ENCODE measurements around the gene GDPD4.

GDPD4 gene

GRCh38 chr11:77301510-77301909, at the start of gene GDPD4:
TSS of gene GDPD4 (minus strand) at chr11:77301686. CDS start at chr11:77285137, 16,549 bp downstream.
- DNase-seq (ENCODE audit: low read depth), result no peak
- no peak within 1 kb of the TSS for H3K4me3 ChIP-seq (ENCODE audit: low read depth, low read length)
- TF ChIP-seq CTCF (IDR thresholded peaks at IDR 0.05; ENCODE audit: low read depth, low read length, missing control alignments), result no peak

GRCh38 chr11:77347948-77348347, 46.5 kb upstream of the GDPD4 start:
- no peak for DNase-seq (ENCODE audit: low read depth)
- no peak overlapping the region for H3K4me3 ChIP-seq (ENCODE audit: low read depth, low read length)
- no peak for TF ChIP-seq CTCF (IDR thresholded peaks at IDR 0.05; ENCODE audit: low read depth, low read length, missing control alignments)

GRCh38 chr11:77346906-77347603, 45.6 kb upstream of the GDPD4 start:
- H3K4me3 ChIP-seq (ENCODE audit: low read depth, low read length), result no peak overlapping the region
- DNase-seq (ENCODE audit: low read depth), result no peak
- TF ChIP-seq CTCF (IDR thresholded peaks at IDR 0.05; ENCODE audit: low read depth, low read length, missing control alignments), result no peak

- DNase-seq (ENCODE audit: low read depth), result no peak
- TF ChIP-seq CTCF (IDR thresholded peaks at IDR 0.05; ENCODE audit: low read depth, low read length, missing control alignments), result no peak
- no peak overlapping the region for H3K4me3 ChIP-seq (ENCODE audit: low read depth, low read length)
These were observed 44.1 kb upstream of the GDPD4 start for GRCh38 chr11:77345621-77346020.

GRCh38 chr11:77340501-77340900, 39.0 kb upstream of the GDPD4 start:
- no peak for TF ChIP-seq CTCF (IDR thresholded peaks at IDR 0.05; ENCODE audit: low read depth, low read length, missing control alignments)
- no peak overlapping the region for H3K4me3 ChIP-seq (ENCODE audit: low read depth, low read length)
- DNase-seq (ENCODE audit: low read depth), result no peak

GRCh38 chr11:77332259-77332658, 30.8 kb upstream of the GDPD4 start:
- no peak overlapping the region for H3K4me3 ChIP-seq (ENCODE audit: low read depth, low read length)
- DNase-seq (ENCODE audit: low read depth), result no peak
- no peak for TF ChIP-seq CTCF (IDR thresholded peaks at IDR 0.05; ENCODE audit: low read depth, low read length, missing control alignments)

GRCh38 chr11:77325159-77325558, 23.7 kb upstream of the GDPD4 start:
- no peak for DNase-seq (ENCODE audit: low read depth)
- TF ChIP-seq CTCF (IDR thresholded peaks at IDR 0.05; ENCODE audit: low read depth, low read length, missing control alignments), result no peak
- no peak overlapping the region for H3K4me3 ChIP-seq (ENCODE audit: low read depth, low read length)

Data from GM12864 (cell line).